Vagina (tissue), 2 donors: ENCODE measurements around the gene FCGR3B.
"Not testable (repeated sequence)": the region's sequence is repeated elsewhere in the genome, so short reads cannot be mapped to it uniquely, and the experiment has no call there.

Source experiments
- POLR2A ChIP-seq, 2 donors: fragments of 450-650 bp; IDR thresholded peaks; one replicate each; pipeline ENCODE4 v1.6.1; 2017; ENCODE audit warnings: antibody characterized with exemption in 2 of 2, mild to moderate bottlenecking in 2 of 2, moderate library complexity in 2 of 2
- TF ChIP-seq, protein P1 (sequence below), 3 experiments: fragments of 450-650 bp in 2 of 3; fragments of 200-600 bp in 1 of 3; sonication (generic) in 1 of 3; IDR thresholded peaks; one replicate each; pipeline ENCODE4 v1.5.1; 2017 to 2019; ENCODE audit warnings: antibody characterized with exemption in 3 of 3, mild to moderate bottlenecking in 2 of 3, moderate library complexity in 2 of 3

DNA sequence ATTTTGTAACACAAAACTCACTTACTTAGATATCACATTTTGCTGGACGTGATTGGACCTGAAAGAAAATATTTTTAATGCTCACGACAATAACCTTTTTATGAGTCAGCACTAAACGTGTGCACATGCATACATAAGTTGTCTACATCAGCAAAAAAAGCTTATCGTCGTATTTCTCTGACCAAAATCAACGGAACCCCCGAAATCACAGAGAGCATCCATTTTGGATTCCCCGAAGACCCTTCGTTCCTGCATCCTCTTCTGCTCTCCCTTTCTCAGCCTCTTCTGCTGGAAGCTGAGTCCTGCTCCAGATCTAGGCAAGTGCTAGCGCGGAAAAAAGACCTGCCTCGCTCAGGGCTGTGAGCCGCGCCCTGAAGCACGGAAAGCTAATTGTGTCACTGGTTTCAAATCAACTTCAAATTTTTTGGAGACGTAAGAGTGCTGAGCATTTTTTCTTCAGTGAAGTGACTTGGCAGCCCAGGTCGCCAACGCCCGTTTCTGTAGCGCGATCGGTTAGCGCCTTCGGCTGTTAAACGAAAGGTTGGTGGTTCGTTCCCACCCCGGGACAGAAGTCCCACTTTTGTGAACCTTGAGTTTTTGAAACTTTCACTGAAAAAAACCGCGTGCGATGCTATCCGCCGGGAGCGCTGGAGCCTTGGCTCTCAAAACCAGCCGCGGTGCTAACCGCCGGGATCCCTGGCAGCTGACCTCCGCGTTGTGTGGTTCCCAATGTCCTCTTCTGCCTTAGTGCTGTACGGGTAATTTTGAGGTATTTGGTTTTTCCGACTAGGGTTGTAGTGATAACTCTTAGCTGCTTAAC is 9.6 kb downstream of the FCGR3B start:
- TF ChIP-seq, protein P1, sequence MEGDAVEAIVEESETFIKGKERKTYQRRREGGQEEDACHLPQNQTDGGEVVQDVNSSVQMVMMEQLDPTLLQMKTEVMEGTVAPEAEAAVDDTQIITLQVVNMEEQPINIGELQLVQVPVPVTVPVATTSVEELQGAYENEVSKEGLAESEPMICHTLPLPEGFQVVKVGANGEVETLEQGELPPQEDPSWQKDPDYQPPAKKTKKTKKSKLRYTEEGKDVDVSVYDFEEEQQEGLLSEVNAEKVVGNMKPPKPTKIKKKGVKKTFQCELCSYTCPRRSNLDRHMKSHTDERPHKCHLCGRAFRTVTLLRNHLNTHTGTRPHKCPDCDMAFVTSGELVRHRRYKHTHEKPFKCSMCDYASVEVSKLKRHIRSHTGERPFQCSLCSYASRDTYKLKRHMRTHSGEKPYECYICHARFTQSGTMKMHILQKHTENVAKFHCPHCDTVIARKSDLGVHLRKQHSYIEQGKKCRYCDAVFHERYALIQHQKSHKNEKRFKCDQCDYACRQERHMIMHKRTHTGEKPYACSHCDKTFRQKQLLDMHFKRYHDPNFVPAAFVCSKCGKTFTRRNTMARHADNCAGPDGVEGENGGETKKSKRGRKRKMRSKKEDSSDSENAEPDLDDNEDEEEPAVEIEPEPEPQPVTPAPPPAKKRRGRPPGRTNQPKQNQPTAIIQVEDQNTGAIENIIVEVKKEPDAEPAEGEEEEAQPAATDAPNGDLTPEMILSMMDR (IDR thresholded peaks at IDR 0.05) = not testable (repeated sequence)
- TF ChIP-seq POLR2A (IDR thresholded peaks at IDR 0.05) = not testable (repeated sequence)
